Stimulated activated CD4-positive, alpha-beta T cell treated with anti-CD3 and anti-CD28 coated beads, TNF-alpha, amount 100 ng/mL, for 48 hours (primary cell): ENCODE results near the gene VIPAS39.
A peak's percentile ranks its signal among the peaks of the same experiment; 100 is the strongest.

Source experiments
- DNase-seq, 3 donors: peaks; one replicate each; pipeline ENCODE4 v3.0.0-alpha.2; 2020; ENCODE audit warnings: low read depth in 3 of 3

VIPAS39 gene

GRCh38 chr14:77406086-77406485 is 51.3 kb downstream of the VIPAS39 start:
- DNase-seq, result no peak

- no peak for DNase-seq
Observed at GRCh38 chr14:77403768-77404167, 53.6 kb downstream of the VIPAS39 start.

GRCh38 chr14:77400216-77400615 is 57.2 kb downstream of the VIPAS39 start:
- DNase-seq, result no peak

GRCh38 chr14:77390188-77390587 is 67.2 kb downstream of the VIPAS39 start:
- no peak for DNase-seq

- no peak for DNase-seq
Observed at GRCh38 chr14:77378701-77379100, 78.7 kb downstream of the VIPAS39 start.

GRCh38 chr14:77377502-77377844 is 79.9 kb downstream of the VIPAS39 start:
- no peak for DNase-seq

GRCh38 chr14:77376771-77377501 is 80.5 kb downstream of the VIPAS39 start, which contains the start of the genes SAMD15 and TMED8:
Gene SAMD15 (plus strand): TSS chr14:77377379. CDS start chr14:77377419, 40 bp downstream.
Gene TMED8 (minus strand): TSS chr14:77377094. CDS start chr14:77377053, 41 bp downstream.
- peak; percentile 61 to 74 (median 68) for DNase-seq
